Stomach (tissue), 4 donors: ENCODE data around the gene MTMR2.

ENCODE experiments used
- CTCF ChIP-seq, 7 experiments: fragments of 450-650 bp in 4 of 7; fragments of 200-600 bp in 3 of 7; sonication (generic) in 3 of 7; IDR thresholded peaks; one replicate each; pipeline ENCODE4 v1.5.1; 2016 to 2019; ENCODE audit warnings: antibody characterized with exemption in 7 of 7, control low read depth in 2 of 7, mild to moderate bottlenecking in 1 of 7
- EP300 ChIP-seq: sonication (generic); formaldehyde crosslinking; IDR thresholded peaks from one replicate; pipeline ENCODE4 v1.6.1; 2017; ENCODE audit warnings: antibody characterized with exemption
- POLR2A ChIP-seq, 4 donors: fragments of 450-650 bp; IDR thresholded peaks; one replicate each; pipeline ENCODE4 v1.6.1; 2016; ENCODE audit warnings: antibody characterized with exemption in 4 of 4, control low read depth in 2 of 4, mild to moderate bottlenecking in 1 of 4, moderate library complexity in 1 of 4
- POLR2AphosphoS5 ChIP-seq, 3 donors: sonication (generic); formaldehyde crosslinking; IDR thresholded peaks; one replicate each; pipeline ENCODE4 v1.6.1; 2016; ENCODE audit warnings: antibody characterized with exemption in 3 of 3

DNA sequence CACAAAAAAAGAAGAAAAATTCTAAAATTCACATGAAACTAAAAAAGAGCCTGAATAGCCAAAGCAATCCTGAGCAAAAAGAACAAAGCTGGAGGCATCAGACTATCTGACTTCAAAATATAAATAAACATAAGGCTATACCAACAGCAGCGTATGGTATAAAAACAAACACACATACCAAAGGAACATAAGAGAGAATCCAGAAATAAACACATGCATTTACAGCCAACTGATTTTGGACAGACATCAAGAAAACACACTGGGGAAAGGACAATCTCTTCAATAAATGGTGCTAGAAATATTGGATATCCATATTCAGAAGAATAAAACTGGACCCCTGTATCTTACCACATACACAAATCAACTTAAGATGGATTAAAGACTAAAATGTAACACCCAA is 2.8 kb upstream of the MTMR2 start:
- TF ChIP-seq CTCF (IDR thresholded peaks at IDR 0.05), result no peak
- TF ChIP-seq POLR2A (IDR thresholded peaks at IDR 0.05), result no peak
- no peak for TF ChIP-seq POLR2AphosphoS5 (IDR thresholded peaks at IDR 0.05)
- TF ChIP-seq EP300, result no peak
